Measurements from ENCODE around the gene GID8.

DNA sequence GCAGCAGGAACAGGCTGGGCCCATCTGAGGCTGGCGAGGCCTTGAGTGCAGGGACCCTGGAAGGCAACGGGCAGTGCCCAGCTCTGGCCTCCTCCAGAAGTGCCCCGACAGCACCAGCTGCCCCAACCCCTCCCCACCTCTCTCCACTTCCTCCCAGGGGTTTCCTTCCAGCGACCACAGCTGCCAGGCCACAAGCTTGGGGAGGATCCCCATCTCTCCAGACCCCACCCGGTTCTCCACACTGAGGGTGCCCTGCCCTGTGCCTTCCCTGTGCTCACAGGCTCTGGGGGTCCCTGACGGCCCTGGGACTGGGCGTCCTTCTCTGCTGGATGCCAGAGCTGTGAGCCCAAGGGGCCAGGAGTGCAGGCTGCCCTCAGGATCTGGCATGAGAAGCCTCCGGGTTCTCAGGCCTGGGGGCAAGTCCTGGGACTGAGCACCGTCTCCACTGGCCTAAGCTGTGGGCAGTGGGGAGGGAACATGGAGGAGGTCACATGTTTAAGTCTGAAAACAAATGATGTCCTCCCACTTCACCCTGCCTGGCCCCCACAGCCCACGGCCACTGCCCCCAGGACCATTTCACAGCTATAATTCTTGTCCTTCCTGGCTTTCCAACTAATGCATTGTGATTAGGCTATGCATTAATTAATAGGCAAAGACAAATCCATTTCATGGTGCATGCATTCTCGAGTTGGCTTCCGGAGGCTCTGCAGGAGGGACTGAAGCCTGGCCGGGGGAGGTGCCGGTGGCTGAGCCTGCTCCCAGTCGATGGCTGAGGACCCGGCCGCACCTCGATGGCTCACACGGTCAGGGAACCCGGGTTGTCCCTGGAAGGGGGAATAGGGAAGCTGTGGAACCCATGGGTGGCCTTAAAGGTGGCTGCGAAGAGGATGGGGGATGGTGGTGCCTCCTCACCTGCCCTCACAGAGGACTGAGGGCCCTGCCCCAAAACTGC lies 44.5 kb downstream of the GID8 start:
- TF ChIP-seq, protein P1, sequence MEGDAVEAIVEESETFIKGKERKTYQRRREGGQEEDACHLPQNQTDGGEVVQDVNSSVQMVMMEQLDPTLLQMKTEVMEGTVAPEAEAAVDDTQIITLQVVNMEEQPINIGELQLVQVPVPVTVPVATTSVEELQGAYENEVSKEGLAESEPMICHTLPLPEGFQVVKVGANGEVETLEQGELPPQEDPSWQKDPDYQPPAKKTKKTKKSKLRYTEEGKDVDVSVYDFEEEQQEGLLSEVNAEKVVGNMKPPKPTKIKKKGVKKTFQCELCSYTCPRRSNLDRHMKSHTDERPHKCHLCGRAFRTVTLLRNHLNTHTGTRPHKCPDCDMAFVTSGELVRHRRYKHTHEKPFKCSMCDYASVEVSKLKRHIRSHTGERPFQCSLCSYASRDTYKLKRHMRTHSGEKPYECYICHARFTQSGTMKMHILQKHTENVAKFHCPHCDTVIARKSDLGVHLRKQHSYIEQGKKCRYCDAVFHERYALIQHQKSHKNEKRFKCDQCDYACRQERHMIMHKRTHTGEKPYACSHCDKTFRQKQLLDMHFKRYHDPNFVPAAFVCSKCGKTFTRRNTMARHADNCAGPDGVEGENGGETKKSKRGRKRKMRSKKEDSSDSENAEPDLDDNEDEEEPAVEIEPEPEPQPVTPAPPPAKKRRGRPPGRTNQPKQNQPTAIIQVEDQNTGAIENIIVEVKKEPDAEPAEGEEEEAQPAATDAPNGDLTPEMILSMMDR (IDR thresholded peaks at IDR 0.05; ENCODE audit: insufficient read depth, low read length, poor library complexity, severe bottlenecking), result no peak
- TF ChIP-seq EZH2phosphoT487 (conservative IDR thresholded peaks at IDR 0.05; ENCODE audit: low read length), result no peak

Data from SU-DHL-6 (cell line).